ENCODE data around the gene RRAGB.
"Not testable (repeated sequence)": the region's sequence is repeated elsewhere in the genome, so short reads cannot be mapped to it uniquely, and the experiment has no call there.

RRAGB gene

DNA sequence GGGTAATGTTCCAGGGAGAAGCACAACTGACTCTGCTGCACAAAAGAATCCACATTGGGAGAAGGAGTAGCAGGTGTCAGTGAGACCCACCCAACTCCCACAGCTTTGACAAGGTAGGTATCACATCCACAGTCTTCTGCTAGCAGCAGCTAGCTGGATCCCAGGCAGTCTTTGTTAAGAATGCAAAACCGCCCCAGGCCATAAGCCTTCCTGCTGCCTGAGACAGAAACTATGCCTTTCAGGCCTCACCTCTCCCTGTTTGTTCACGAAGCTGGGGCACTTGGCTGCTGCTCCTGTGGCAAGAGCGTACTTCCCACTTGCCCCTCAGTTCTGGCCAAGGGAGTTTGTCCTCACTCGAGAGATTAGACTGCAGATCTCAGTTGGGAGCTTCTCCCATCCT lies 21.4 kb downstream of the RRAGB start:
- DNase-seq (ENCODE audit: low read depth), result no peak
- TF ChIP-seq, protein P1, sequence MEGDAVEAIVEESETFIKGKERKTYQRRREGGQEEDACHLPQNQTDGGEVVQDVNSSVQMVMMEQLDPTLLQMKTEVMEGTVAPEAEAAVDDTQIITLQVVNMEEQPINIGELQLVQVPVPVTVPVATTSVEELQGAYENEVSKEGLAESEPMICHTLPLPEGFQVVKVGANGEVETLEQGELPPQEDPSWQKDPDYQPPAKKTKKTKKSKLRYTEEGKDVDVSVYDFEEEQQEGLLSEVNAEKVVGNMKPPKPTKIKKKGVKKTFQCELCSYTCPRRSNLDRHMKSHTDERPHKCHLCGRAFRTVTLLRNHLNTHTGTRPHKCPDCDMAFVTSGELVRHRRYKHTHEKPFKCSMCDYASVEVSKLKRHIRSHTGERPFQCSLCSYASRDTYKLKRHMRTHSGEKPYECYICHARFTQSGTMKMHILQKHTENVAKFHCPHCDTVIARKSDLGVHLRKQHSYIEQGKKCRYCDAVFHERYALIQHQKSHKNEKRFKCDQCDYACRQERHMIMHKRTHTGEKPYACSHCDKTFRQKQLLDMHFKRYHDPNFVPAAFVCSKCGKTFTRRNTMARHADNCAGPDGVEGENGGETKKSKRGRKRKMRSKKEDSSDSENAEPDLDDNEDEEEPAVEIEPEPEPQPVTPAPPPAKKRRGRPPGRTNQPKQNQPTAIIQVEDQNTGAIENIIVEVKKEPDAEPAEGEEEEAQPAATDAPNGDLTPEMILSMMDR (IDR thresholded peaks at IDR 0.05; ENCODE audit: control insufficient read depth, insufficient read depth, low read depth, low read length, missing control alignments), result no peak
- H3K4me3 ChIP-seq (ENCODE audit: control insufficient read depth, low read depth, low read length), result no peak overlapping the region

DNA sequence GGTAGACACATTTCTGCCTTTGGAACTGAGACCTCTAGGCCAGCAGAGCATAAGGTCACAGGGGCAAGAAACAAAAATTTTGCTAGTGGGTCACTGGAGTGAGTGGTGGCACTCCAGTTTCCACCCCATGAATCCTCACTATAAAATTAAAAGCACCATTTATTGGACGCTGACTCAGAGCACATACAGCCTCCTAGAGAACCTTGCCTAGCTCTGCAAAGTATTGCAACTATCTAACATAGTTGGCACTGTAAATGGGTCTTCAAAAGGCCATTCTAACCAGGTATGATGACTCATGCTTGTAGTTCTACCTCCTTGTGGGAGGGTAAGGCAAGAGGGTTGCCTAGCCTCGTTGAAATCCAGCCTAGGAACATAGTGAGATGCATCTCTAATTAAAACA lies 25.1 kb downstream of the RRAGB start:
- TF ChIP-seq, protein P1 (IDR thresholded peaks at IDR 0.05; ENCODE audit: control insufficient read depth, insufficient read depth, low read depth, low read length, missing control alignments), result no peak
- no peak for DNase-seq (ENCODE audit: low read depth)
- H3K4me3 ChIP-seq (ENCODE audit: control insufficient read depth, low read depth, low read length), result no peak overlapping the region

DNA sequence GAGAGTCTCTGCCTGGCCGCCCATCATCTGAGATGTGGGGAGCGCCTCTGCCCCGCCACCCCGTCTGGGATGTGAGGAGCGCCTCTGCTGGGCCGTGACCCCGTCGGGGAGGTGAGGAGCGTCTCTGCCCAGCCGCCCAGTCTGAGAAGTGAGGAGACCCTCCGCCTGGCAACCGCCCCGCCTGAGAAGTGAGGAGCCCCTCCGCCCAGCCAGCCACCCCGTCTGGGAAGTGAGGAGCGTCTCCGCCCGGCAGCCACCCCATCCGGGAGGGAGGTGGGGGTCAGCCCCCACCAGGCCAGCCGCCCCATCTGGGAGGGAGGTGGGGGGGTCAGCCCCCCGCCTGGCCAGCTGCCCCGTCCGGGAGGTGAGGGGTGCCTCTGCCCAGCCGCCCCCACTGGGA lies 30.9 kb downstream of the RRAGB start:
- DNase-seq (ENCODE audit: low read depth); H3K4me3 ChIP-seq (ENCODE audit: control insufficient read depth, low read depth, low read length): not testable (repeated sequence)

DNA sequence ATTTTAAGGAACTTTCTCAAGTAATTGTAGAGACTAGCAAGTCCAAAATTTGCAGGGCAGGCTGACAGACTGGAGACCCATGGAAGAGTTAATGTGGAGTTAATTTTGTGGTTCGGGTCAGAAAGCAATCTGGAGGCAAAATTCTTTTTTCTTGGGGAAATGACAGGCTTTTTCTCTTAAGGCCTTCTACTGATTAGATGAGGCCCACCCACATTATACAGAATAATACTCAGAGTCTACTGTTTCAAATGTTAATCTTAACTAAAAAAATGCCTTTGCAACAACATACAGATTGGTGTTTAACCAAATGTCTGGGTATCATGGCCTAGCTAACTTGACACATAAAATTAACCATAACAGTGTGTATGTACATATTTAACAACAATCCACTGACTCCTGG lies 32.7 kb downstream of the RRAGB start:
- DNase-seq (ENCODE audit: low read depth), result no peak
- no peak overlapping the region for H3K4me3 ChIP-seq (ENCODE audit: control insufficient read depth, low read depth, low read length)
- TF ChIP-seq, protein P1 (IDR thresholded peaks at IDR 0.05; ENCODE audit: control insufficient read depth, insufficient read depth, low read depth, low read length, missing control alignments), result no peak

DNA sequence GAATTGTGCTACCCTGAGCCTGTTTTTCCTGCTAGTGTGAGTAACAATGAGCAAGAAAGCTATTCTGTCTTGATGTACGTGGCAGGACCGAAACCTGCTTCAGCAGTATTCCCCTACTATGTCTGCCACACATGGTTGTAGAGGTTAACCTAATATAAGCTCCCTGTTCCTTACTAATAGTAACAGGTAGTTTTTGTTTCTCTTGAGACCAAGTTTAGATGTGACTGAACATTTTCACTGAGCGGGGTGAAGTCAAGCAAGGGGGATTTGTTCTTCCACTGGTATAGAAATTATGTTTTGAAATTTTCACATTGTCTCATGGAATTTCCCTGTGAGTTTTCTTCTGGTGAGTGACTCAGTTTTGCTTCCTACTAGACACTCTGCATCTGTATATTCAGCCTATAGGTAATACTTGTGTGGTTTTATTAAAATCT lies 37.3 kb downstream of the RRAGB start:
- no peak for DNase-seq (ENCODE audit: low read depth)
- TF ChIP-seq, protein P1 (IDR thresholded peaks at IDR 0.05; ENCODE audit: control insufficient read depth, insufficient read depth, low read depth, low read length, missing control alignments), result no peak
- H3K4me3 ChIP-seq (ENCODE audit: control insufficient read depth, low read depth, low read length), result no peak overlapping the region

DNA sequence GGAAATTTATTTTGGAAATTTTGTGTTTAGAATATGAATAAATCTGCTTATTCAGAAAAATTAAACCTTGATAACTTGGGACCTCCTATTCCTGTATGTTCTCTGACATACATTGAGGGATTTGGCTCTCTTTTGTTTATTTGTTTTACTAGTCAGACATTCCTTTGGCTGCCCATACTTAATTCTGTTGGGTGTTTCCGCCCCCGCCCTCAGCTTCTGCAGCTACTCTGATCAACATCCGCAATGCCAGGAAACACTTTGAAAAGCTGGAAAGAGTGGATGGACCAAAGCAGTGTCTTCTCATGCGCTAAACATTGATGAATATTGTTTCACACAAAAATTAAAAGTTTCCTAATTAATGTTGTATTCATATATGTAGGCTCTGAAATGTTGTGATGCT lies 40.5 kb downstream of the RRAGB start:
- H3K4me3 ChIP-seq (ENCODE audit: control insufficient read depth, low read depth, low read length), result no peak overlapping the region
- DNase-seq (ENCODE audit: low read depth), result no peak
- TF ChIP-seq, protein P1 (IDR thresholded peaks at IDR 0.05; ENCODE audit: control insufficient read depth, insufficient read depth, low read depth, low read length, missing control alignments), result no peak

DNA sequence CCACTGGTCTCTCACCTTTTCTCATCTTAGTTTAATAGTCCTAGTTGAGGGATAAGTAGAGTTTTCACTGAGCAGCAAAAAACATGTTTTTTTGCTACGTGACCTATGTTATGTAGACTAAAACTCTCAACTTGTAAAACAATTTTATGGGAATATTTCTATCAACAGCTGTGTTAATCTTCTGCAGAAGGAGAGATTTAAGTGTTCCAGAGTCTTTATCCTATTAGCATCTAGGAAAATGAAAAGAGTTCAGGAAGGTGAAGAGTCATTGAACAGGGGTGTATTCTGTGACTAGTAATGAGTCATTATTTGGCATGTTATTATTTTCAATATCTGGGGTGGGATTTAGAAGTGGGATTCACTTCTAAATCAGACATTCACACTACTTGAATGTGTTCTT lies 41.9 kb downstream of the RRAGB start:
- TF ChIP-seq, protein P1 (IDR thresholded peaks at IDR 0.05; ENCODE audit: control insufficient read depth, insufficient read depth, low read depth, low read length, missing control alignments), result no peak
- H3K4me3 ChIP-seq (ENCODE audit: control insufficient read depth, low read depth, low read length), result no peak overlapping the region
- DNase-seq (ENCODE audit: low read depth), result no peak

Measured in AG09309 (cell line).